ENCODE data around the gene RPE.

The RPE gene

DNA sequence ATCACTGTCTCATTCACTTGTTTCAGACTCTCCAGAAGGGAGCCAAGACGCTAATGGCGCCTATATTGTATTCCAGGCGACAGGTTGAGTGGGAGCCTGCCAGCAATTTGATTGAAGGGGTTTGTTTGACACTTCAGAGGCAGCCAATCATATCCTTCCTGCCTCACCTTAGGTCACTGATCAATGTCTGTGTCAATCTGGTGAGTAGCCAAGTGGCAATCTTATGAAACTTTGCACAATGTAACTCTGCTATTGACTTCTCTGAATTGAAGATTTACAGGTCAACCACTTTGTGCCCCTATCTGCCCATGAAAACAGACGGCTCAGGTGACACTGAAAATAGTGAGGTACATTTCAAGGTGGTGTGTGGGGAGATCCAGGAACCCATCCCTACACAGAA lies 32.7 kb upstream of the RPE start:
- DNase-seq (ENCODE audit: low read depth): no peak
- TF ChIP-seq, protein P1, sequence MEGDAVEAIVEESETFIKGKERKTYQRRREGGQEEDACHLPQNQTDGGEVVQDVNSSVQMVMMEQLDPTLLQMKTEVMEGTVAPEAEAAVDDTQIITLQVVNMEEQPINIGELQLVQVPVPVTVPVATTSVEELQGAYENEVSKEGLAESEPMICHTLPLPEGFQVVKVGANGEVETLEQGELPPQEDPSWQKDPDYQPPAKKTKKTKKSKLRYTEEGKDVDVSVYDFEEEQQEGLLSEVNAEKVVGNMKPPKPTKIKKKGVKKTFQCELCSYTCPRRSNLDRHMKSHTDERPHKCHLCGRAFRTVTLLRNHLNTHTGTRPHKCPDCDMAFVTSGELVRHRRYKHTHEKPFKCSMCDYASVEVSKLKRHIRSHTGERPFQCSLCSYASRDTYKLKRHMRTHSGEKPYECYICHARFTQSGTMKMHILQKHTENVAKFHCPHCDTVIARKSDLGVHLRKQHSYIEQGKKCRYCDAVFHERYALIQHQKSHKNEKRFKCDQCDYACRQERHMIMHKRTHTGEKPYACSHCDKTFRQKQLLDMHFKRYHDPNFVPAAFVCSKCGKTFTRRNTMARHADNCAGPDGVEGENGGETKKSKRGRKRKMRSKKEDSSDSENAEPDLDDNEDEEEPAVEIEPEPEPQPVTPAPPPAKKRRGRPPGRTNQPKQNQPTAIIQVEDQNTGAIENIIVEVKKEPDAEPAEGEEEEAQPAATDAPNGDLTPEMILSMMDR (IDR thresholded peaks at IDR 0.05; ENCODE audit: low read depth, low read length, missing control alignments): no peak
- no peak overlapping the region for H3K4me3 ChIP-seq (ENCODE audit: low read depth, low read length)

DNA sequence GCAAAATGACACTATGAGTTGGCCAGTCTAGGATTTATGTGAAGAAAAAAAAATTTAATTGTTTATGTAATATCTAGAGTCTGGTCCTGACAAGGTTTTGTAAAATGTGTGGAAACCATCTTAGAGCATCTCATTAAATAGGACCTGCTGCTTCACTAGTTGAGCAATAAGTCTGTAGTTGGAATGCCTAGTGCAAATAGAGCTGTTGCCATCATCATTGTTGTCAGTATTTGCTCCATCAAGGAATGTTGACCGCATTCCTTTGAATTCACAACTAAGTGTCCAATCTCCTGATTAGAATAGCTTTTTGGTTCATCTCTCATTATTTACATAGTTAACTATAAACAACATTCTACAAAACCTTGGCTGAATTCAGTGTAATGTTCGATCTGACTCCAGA lies 32.2 kb upstream of the RPE start:
- H3K4me3 ChIP-seq (ENCODE audit: low read depth, low read length): no peak overlapping the region
- TF ChIP-seq, protein P1 (IDR thresholded peaks at IDR 0.05; ENCODE audit: low read depth, low read length, missing control alignments): no peak
- DNase-seq (ENCODE audit: low read depth): no peak

- DNase-seq (ENCODE audit: low read depth): no peak
- no peak overlapping the region for H3K4me3 ChIP-seq (ENCODE audit: low read depth, low read length)
- TF ChIP-seq, protein P1 (IDR thresholded peaks at IDR 0.05; ENCODE audit: low read depth, low read length, missing control alignments): no peak
Measured at GRCh38 chr2:209970711-209971110, 31.7 kb upstream of the RPE start.

DNA sequence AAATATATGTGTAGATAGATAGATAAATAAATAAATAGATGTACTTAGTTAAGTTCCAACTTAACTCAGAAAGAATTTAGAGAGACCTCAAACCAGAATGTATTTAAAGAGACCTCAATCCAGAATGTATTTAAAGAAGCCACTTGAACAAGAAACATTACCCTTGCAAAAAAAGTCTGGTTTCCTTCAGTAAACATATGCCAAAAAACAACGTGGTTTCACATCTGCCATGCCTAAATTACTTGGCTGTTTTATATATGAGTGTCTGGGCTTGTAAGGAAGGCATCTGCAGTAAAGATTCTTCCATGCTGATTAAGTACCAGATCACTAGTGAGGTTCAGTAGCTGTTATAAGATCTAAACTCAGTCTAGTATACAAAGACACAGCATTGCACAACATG lies 29.1 kb upstream of the RPE start:
- no peak overlapping the region for H3K4me3 ChIP-seq (ENCODE audit: low read depth, low read length)
- DNase-seq (ENCODE audit: low read depth): no peak
- TF ChIP-seq, protein P1 (IDR thresholded peaks at IDR 0.05; ENCODE audit: low read depth, low read length, missing control alignments): no peak

- H3K4me3 ChIP-seq (ENCODE audit: low read depth, low read length): no peak overlapping the region
- no peak for DNase-seq (ENCODE audit: low read depth)
- TF ChIP-seq, protein P1 (IDR thresholded peaks at IDR 0.05; ENCODE audit: low read depth, low read length, missing control alignments): no peak
Measured at GRCh38 chr2:209974576-209974975, 27.9 kb upstream of the RPE start.

GRCh38 chr2:209976698-209977385 lies 25.6 kb upstream of the RPE start:
- DNase-seq (ENCODE audit: low read depth): no peak

More at GRCh38 chr2:209976698-209977385, 25.6 kb upstream of the RPE start:
- TF ChIP-seq, protein P1 (IDR thresholded peaks at IDR 0.05; ENCODE audit: low read depth, low read length, missing control alignments): no peak
- no peak overlapping the region for H3K4me3 ChIP-seq (ENCODE audit: low read depth, low read length)

Measured in GM12864 (cell line).